HS-27A (cell line): ENCODE results near the gene IRF5.

Source experiments
- DNase-seq: peaks from one replicate; pipeline ENCODE4 v3.0.0-alpha.2; 2012; ENCODE audit warnings: low read depth, missing footprints

IRF5 gene

GRCh38 chr7:128921866-128922440 lies 15.8 kb upstream of the IRF5 start:
- DNase-seq: no peak

DNA sequence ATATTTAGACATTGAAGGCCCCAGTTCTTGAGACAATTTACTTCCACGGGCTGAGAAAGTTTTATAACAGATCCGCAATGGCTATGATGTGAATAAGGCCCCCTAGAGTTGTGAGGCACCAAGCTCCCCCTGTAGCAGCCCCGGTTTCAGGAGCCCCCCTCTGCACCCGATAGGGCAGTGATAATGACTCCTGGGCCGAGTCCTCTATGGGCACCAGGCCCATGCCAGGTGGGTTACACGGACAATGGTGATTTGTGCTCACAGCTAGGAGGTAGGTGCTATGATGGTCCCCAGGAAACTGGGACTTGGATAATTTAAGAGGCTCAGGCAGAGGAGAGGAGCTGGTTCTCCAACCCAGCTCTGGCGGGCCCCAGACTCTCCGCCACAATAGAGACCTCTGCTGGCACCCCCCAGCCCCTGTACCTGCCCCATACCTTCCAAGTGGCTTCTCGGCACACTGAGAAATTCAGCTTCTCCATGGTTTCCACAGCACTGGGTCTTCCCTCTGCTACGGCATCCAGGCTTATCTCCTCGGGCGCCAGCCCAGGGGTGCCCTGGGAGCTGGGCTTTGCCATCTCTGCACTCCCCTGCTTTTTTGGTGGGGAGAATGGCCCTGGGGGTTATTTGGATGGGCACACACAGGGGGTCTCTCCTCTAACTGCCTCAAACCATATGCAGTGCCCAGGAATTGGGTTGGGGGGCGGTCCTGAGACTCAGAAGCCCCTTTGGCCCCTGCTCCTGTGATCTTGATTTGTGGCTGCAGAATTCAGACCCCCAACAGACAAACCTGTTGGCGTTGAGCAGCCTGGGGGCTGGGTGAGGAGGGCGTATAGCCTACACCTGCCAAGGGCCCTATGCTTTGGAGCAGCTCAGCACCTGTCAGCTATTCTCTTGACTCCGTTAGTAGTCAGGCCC lies 15.0 kb upstream of the IRF5 start:
- DNase-seq: no peak

DNA sequence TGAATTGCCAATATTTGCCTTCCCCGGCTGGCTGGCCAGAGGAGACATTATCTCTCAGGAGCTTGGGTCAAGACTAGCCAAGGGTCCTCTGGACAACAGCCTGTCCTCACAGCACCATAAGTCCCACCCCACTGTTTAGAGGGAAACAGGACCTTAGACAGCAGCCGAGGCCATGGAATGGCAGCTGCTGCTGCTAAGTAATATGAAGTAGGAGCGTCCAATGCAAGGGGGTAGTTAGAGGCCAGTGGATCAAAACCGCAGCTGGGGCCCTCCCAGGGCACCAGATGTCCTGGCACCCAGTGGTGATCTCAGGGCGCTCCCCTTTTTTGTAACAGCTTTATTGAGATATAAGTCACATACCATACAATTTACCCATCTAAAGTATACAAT lies 14.3 kb upstream of the IRF5 start:
- DNase-seq: no peak

DNA sequence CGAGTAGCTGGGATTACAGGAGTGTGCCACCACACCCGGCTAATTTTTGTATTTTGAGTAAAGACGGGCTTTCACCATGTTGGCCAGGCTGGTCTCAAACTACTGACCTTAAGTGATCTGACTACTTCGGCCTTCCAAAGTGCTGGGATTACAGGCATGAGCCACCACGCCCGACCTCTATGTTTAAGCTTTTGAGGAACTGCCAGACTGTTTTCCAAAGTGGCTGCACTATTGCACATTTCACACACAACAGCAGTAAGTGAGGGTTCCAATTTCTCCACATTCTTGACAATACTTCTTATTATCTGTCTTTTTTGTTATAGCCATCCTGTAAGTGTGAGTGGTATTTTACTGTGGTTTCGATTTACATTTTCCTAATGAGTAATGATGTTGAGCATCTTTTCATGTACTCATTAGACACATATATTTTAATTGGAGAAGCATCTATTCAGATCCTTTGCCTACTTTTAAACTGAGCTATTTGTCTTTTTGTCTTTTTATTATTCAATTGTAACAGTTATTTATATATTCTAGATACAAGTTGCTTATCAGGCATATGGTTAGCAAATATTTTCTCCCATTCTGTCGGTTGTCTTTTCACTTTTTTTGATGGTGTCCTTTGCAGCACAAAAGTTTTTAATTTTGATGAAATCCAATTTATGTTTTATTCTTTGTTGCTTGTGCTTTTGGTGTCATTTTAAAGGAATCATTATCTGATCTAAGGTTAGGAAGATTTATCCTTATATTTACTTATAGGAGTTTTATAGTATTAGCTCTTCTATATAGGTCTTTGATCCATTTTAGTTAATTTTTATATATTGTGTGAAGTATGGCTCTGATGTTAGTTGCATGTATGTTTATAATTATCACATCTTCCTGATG lies 12.8 kb upstream of the IRF5 start:
- DNase-seq: no peak

GRCh38 chr7:128928159-128928813 lies 9.4 kb upstream of the IRF5 start:
- DNase-seq: no peak

DNA sequence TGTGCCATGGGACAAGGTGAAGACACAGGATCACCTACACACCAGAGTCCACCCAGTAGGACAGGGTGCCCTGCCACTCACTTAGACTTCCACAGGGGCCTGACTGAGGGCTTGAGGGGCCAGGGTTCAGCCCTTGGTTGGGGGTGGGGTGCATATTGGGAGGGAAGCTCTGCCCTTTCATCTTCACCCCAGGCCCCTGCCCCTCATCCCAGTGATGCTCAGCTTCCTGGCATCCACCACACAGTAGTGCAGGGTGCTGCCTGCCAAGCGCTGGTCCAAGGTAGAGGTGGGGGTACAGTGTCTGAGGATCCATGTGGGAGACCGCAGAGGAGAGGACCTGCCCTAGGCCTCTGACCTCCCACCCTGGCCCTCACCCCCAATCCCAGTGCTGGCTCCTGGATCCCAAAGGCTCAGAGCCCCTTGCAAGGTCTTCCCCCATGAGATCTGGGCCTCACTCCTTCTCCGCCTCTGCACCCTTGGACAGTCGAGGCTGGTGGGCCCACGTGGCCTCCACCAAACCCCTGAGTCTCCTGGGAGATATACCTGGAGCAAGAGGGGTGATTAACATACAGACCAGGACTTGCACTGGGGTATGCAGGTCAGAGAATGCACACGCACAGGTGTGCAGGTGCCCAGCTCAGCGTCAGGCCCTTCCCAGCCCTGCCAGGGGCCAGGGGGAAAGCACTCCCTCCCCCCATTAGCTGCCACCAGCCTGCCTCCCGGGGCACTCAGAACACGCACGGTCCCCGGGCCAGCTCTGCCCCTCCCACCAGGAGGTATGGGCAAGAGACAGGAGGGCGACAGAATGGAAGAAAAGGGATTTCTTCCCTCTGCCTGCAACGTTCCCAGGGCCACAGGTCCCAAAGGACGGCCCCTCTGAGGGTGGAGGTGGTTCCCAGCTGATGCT lies 8.6 kb upstream of the IRF5 start:
- DNase-seq: no peak

DNA sequence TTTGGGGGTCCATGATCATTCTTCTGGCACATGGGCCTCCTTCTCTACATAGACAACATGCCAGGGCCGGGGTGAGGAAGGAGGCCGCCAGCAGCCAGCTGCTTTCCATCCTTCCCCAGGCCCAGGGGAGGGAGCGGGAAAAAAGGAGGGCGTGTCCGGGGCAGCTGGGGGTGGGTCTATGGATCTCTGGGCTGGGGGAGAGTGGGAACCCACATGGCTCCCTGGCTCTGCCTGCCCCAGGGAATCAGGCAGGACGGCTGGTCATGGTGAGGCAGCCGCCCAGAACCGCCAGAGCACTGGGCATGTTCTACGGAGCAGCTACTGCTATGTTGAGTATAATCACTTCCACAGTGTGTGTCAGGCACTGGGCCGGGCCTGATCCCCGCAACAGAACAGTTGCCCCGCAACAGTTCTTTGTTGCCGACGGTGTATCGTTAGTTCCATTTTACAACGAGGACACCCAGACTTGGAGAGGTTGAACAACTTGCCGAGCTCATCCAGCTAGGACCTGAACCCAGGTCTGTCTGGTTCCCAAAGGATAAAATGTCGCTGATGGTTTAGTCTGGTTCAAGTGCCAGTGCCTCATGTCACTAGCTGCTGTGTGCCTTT lies 6.4 kb upstream of the IRF5 start:
- DNase-seq: no peak

- DNase-seq: no peak
Observed at GRCh38 chr7:128931965-128932861, 5.5 kb upstream of the IRF5 start.

DNA sequence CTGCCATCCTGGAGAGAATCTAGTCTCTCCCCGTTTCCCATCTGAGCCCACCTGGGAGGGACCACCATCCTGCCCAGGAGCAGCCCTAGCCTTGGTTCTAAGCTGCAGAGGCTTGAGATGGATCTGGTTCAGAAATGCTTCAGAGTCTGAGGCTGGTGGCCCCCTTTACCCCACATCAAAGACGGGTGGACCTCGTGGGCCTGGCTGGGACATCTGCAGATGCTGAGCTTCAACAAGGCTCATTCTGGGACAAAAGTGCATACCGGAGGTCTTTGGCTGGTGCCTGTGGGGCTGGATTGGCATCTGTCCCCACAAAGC lies 4.9 kb upstream of the IRF5 start:
- DNase-seq: no peak

- DNase-seq: no peak
Observed at GRCh38 chr7:128933180-128933891, 4.4 kb upstream of the IRF5 start.

DNA sequence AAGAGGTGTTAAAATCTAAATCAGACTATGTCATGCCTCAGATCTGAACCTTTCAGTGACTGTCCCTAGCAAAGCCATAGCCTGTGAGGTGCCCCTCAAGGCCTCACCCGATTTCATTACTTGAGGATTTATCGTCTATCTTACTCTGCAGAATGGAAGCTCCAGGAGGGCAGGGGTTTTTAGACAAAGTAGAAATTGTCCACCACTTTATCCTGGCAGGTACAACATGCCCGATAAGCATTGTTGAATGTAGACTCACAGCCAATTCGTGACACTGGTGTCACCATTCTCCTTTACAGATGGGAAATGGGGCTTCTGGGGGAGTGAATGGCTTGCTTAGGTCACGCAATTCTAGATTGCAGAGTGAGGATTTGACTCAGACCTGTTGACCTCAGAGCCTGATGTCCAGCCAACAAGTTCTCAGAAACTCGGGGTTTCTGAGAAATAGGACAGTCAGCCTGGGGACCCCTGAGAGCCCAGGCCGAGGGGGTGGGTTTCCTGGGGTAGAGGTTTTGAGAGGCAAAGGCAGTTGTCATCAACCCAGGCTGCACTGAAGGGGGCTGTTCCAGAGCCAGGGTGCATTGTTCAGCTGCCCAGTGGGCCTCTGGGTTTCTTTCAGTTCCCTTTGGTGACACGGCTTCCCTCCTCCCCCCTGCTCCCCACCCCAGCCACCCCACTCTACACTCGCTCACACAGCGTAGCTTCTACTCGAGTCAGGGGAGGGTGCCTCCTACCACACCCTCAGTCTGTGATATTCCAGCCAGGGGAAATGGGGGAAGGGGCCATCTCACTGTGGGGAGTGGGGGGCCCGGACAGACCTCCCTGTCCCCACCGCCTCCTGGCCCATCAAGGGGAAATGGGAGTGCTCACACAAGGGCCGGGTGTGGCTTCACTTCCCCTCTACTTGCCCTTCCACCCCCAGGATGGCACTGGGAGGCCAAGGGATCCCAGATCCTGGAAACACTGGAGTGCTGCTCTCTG lies 3.1 kb upstream of the IRF5 start:
- DNase-seq: no peak

- no peak for DNase-seq
Observed at GRCh38 chr7:128935342-128935730, 2.4 kb upstream of the IRF5 start.

DNA sequence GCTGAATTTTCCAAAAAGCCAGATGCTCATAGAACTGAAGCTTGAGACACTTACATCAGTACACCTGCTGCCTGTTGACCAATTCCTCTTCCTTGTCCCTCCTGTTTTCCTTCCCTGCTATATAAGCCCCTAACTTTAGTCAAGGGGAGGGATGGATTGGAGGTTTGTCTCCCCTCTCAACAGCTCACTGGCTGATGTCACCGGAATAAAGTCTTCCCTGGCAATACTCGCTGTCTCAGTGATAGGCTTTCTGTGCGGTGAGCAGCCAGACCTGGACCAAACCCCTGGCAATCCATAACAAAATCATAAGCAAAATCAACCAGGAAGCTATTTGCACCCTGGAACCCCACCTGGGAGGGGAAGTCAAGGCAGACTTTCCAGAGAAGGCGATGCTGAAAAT lies 929 bp upstream of the IRF5 start:
- no peak for DNase-seq

- no peak for DNase-seq
Observed at GRCh38 chr7:128937271-128937646, 468 bp upstream of the IRF5 start.

DNA sequence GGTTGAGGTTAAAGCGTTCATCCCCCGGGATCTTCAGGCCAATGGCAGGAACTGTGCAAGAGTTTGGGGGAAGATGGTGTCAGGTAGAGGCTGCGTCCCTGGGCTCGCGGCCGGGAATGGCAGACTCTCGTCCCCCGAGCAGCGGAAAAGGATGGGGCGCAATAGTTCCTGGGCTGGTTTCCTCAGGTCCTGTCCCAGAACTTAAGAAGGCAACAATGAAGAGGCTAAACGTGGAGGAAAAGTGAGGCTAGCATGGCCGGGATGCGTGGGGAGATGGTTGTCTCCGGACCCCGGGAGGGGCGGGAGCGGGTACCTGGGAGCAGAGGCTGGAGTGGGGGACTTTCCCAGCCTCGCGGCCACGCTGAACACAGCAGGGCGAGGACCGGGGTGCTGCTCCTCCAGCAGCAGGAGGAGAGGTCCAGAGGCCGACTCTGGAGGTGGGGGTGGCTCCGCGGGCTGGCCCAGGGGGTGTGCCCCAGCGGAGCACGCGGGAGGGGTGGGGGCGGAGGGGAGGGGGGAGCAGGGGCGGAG lies 882 bp downstream of the IRF5 start:
- DNase-seq: no peak

GRCh38 chr7:128939075-128939860 lies 1.5 kb downstream of the IRF5 start:
- DNase-seq: no peak

GRCh38 chr7:128939861-128940410 lies 2.2 kb downstream of the IRF5 start:
- DNase-seq: no peak
